Stomach (tissue), 4 donors: Measurements from ENCODE around the gene NPAS1.

Source experiments
- POLR2A ChIP-seq, 4 donors: fragments of 450-650 bp; IDR thresholded peaks; one replicate each; pipeline ENCODE4 v1.6.1; 2016; ENCODE audit warnings: antibody characterized with exemption in 4 of 4, control low read depth in 2 of 4, mild to moderate bottlenecking in 1 of 4, moderate library complexity in 1 of 4
- POLR2AphosphoS5 ChIP-seq, 3 donors: sonication (generic); formaldehyde crosslinking; IDR thresholded peaks; one replicate each; pipeline ENCODE4 v1.6.1; 2016; ENCODE audit warnings: antibody characterized with exemption in 3 of 3
- TF ChIP-seq, protein P1 (sequence below), 7 experiments: fragments of 450-650 bp in 4 of 7; fragments of 200-600 bp in 3 of 7; sonication (generic) in 3 of 7; IDR thresholded peaks; one replicate each; pipeline ENCODE4 v1.5.1; 2016 to 2019; ENCODE audit warnings: antibody characterized with exemption in 7 of 7, control low read depth in 2 of 7, mild to moderate bottlenecking in 1 of 7

DNA sequence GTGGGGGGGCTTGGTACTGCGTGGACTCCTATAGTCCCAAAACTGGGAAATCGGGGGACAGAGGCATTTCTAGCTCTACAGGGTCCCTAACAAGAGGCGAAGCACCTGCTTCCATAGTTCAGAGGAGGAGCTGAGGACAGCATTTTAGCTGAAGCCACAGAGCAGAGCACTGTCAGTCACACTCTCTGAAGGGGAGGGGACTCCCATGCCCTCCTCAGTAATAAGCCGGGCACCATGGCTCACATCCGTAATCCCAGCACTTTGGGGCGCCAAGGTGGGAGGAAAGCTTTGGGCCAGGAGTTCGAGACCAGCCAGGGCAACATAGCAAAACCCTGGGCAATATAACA lies 3.8 kb downstream of the NPAS1 start:
- TF ChIP-seq, protein P1, sequence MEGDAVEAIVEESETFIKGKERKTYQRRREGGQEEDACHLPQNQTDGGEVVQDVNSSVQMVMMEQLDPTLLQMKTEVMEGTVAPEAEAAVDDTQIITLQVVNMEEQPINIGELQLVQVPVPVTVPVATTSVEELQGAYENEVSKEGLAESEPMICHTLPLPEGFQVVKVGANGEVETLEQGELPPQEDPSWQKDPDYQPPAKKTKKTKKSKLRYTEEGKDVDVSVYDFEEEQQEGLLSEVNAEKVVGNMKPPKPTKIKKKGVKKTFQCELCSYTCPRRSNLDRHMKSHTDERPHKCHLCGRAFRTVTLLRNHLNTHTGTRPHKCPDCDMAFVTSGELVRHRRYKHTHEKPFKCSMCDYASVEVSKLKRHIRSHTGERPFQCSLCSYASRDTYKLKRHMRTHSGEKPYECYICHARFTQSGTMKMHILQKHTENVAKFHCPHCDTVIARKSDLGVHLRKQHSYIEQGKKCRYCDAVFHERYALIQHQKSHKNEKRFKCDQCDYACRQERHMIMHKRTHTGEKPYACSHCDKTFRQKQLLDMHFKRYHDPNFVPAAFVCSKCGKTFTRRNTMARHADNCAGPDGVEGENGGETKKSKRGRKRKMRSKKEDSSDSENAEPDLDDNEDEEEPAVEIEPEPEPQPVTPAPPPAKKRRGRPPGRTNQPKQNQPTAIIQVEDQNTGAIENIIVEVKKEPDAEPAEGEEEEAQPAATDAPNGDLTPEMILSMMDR (IDR thresholded peaks at IDR 0.05), result no peak
- TF ChIP-seq POLR2A (IDR thresholded peaks at IDR 0.05), result no peak
- no peak for TF ChIP-seq POLR2AphosphoS5 (IDR thresholded peaks at IDR 0.05)
